ENCODE measurements around the gene CRMP1. TPM values are rescaled to one million over a fixed set of nuclear protein-coding genes. Genes with fewer than 3 reads are reported as not detected.

CRMP1 gene
- total and polyA plus RNA-seq, 2 of the 4 experiments (the other 2 are of a cell fraction) = 4.1 to 7.4 TPM

DNA sequence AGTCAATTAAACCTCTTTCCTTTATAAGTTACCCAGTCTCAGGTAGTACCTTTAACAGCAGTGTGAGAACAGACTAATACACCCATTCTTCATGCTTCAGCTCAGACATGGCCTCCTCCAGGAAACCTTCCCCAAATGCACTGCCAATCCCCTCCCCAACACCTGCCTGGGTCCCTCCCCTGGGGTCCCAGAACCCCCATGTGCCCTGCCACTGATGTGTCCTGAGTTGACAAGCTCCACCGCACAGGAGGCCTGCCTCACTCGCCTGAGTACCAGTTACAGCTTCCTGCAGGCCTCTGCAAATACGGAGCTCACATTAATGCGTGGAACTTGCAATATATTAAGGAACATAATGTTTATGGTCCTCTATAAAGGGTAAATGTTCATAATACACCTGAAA, 34.9 kb upstream of the CRMP1 start:
- H3K9ac ChIP-seq (ENCODE audit: low read depth, low read length) = no peak overlapping the region
- H2AFZ ChIP-seq (replicated peaks; ENCODE audit: low read length, poor library complexity) = no peak overlapping the region
- dilution Hi-C loops (cut with HindIII; ENCODE audit: low sequenced_read_pairs, unreplicated experiment) = no loop called here
- intact Hi-C loops (cut with micrococcal nuclease) = no loop called here
- no CpG with 5 or more reads among the region's 4 CpGs for WGBS, 2 experiments (ENCODE audit: extremely low coverage in 2 of 2, insufficient read length in 1 of 2)
- H3K27ac ChIP-seq (ENCODE audit: insufficient read depth, low read length) = no peak overlapping the region
- in situ Hi-C loops (cut with MboI; ENCODE audit: low sequenced_read_pairs) = no loop called here
- DNase-seq = no peak
- H2BK20ac ChIP-seq (ENCODE audit: low read depth, low read length) = no peak overlapping the region
- H3K36me3 ChIP-seq (ENCODE audit: control insufficient read depth, insufficient read depth, low read length) = no peaks in the 10 kb centered on the region
- H3K56ac ChIP-seq (ENCODE audit: extremely low read depth, insufficient read depth, low read length) = no peak overlapping the region
- no peaks in the 10 kb centered on the region for H4K20me1 ChIP-seq (ENCODE audit: insufficient read depth, low read length)
- no peak overlapping the region for H3K14ac ChIP-seq (replicated peaks; ENCODE audit: low read depth, low read length)
- H3K4me3 ChIP-seq (ENCODE audit: insufficient read depth, low read depth, low read length) = no peak overlapping the region
- TF ChIP-seq FOS (IDR thresholded peaks at IDR 0.05; ENCODE audit: low read depth, low read length) (no peak), CHD1 (IDR thresholded peaks at IDR 0.05; ENCODE audit: low read depth, low read length) (no peak), CEBPB (IDR thresholded peaks at IDR 0.05; ENCODE audit: low read depth, low read length) (no peak), POLR2A (IDR thresholded peaks at IDR 0.05; ENCODE audit: low read depth, low read length) (no peak), MAZ (IDR thresholded peaks at IDR 0.05; ENCODE audit: borderline replicate concordance, low read depth, low read length) (no peak), USF2 (IDR thresholded peaks at IDR 0.05; ENCODE audit: low read depth, low read length) (no peak), CTCF (conservative IDR thresholded peaks at IDR 0.05; ENCODE audit: low read depth, low read length) (no peak), RCOR1 (IDR thresholded peaks at IDR 0.05; ENCODE audit: insufficient replicate concordance, low read length) (no peak), MAFK (IDR thresholded peaks at IDR 0.05; ENCODE audit: low read depth, low read length) (no peak), NFE2L2 (IDR thresholded peaks at IDR 0.05; ENCODE audit: low read depth, low read length) (no peak)
- no peak overlapping the region for H2BK120ac ChIP-seq (ENCODE audit: low read depth, low read length)
- no peak overlapping the region for H2BK15ac ChIP-seq (ENCODE audit: low read depth, low read length)
- H3K27me3 ChIP-seq (ENCODE audit: control insufficient read depth, insufficient read depth, low read length) = peaks cover 10% of the 10 kb centered on the region
- ATAC-seq (ENCODE audit: low read depth) = no peak
- H4K8ac ChIP-seq (ENCODE audit: low read depth in 2 of 2, low read length in 2 of 2) = no peak overlapping the region
- H3K23ac ChIP-seq (ENCODE audit: low read depth, low read length) = no peak overlapping the region
- no peak overlapping the region for H4K5ac ChIP-seq (ENCODE audit: low read depth, low read length)
- no TSS peak for BruUV-seq (replicated peaks)
- no peaks in the 10 kb centered on the region for H3K4me1 ChIP-seq (ENCODE audit: control insufficient read depth, insufficient read depth, low read length)
- no peak overlapping the region for H3K18ac ChIP-seq (ENCODE audit: low read depth, low read length)
- no peak overlapping the region for H2AK9ac ChIP-seq (replicated peaks; ENCODE audit: low read depth, low read length, poor library complexity)
- H3K4me2 ChIP-seq (ENCODE audit: low read depth, low read length) = no peak overlapping the region
- H2BK5ac ChIP-seq (ENCODE audit: low read depth, low read length, poor library complexity, severe bottlenecking) = no peak overlapping the region
- no peaks in the 10 kb centered on the region for H3K9me3 ChIP-seq (ENCODE audit: control insufficient read depth, insufficient read depth, low read length)
- no peak overlapping the region for H4K91ac ChIP-seq (ENCODE audit: insufficient read depth, low read depth, low read length)
- H3K9me1 ChIP-seq (ENCODE audit: insufficient read depth, low read length) = no peaks in the 10 kb centered on the region
- ChIA-PET CTCF (interaction anchor here (0.8 kb wide), 1 partner anchor 462 kb away, joined by 3 read pairs; no protein-coding TSS in a partner anchor), POLR2A (ENCODE audit: unreplicated experiment) (no interaction called here)
- no peaks in the 10 kb centered on the region for H3K79me1 ChIP-seq (ENCODE audit: low read depth in 1 of 2, low read length in 2 of 2)
- no peak overlapping the region for H3K4ac ChIP-seq (ENCODE audit: low read depth, low read length)
- H2AK5ac ChIP-seq (ENCODE audit: low read depth, low read length) = no peak overlapping the region
